Body of pancreas (tissue), 4 donors: Measurements from ENCODE around the gene SLC5A4. TPM values are rescaled to one million over a fixed set of nuclear protein-coding genes. Genes with fewer than 3 reads are reported as not detected.
"Not testable (repeated sequence)": the region's sequence is repeated elsewhere in the genome, so short reads cannot be mapped to it uniquely, and the experiment has no call there.

Source experiments
- ATAC-seq: fragments of 150-250 bp; one replicate; pipeline ENCODE4 v1.9.1; 2016
- DNase-seq, 4 donors: peaks; one replicate each; pipeline ENCODE4 v3.0.0-alpha.2; 2019
- H3K27ac ChIP-seq, 4 donors: fragments of 200-600 bp; sonication (generic); 1 replicate in 3 of 4; 2 replicates in 1 of 4; pipeline versions ENCODE4 v1.5.1 to v1.6.1; 2016 to 2019; ENCODE audit warnings: mild to moderate bottlenecking in 1 of 4, mixed read lengths in 1 of 4, moderate library complexity in 1 of 4
- H3K27me3 ChIP-seq, 2 donors: fragments of 200-600 bp; sonication (generic); one replicate each; pipeline ENCODE4 v1.6.0; 2016; ENCODE audit warnings: mild to moderate bottlenecking in 1 of 2
- H3K36me3 ChIP-seq, 2 donors: fragments of 200-600 bp; sonication (generic); replicated peaks in 1 of 2; 2 replicates each; pipeline ENCODE4 v1.5.1; 2016; ENCODE audit warnings: low read depth in 2 of 2; ENCODE audit not compliant: insufficient read depth in 1 of 2
- H3K4me1 ChIP-seq: fragments of 200-600 bp; sonication (generic); one replicate; pipeline ENCODE4 v1.6.0; 2016
- H3K4me3 ChIP-seq, 2 donors: fragments of 200-600 bp; sonication (generic); 1 replicate in 1 of 2; 2 replicates in 1 of 2; pipeline ENCODE4 v1.5.1; 2016 to 2019
- H3K9me3 ChIP-seq, 3 donors: fragments of 200-600 bp; sonication (generic); 1 replicate in 2 of 3; 2 replicates in 1 of 3; pipeline ENCODE4 v1.5.1; 2016
- CTCF ChIP-seq, 7 experiments: fragments of 450-650 bp in 4 of 7; fragments of 200-600 bp in 3 of 7; sonication (generic) in 3 of 7; IDR thresholded peaks; one replicate each; pipeline ENCODE4 v1.5.1; 2016 to 2019; ENCODE audit warnings: antibody characterized with exemption in 7 of 7
- POLR2A ChIP-seq, 3 donors: fragments of 450-650 bp; IDR thresholded peaks; one replicate each; pipeline ENCODE4 v1.6.1; 2016; ENCODE audit warnings: antibody characterized with exemption in 3 of 3, mild to moderate bottlenecking in 2 of 3
- WGBS, 2 donors: methylation state at CpG; one replicate each; pipeline ENCODE4 v1.1.5; 2017; 5-methylcytosine and 5-hydroxymethylcytosine counted together
- intact Hi-C: fragments of 100-400 bp; cut with DNase I; formaldehyde crosslinking; loops from one replicate; pipeline ENCODE4 v1.15.1; 2023
- total RNA-seq, 2 donors: library from RNA; depleted of rRNA; stranded (reverse); fragments of >200 nt; gene quantifications; one replicate each; pipeline ENCODE4 v1.1.0, GENCODE V29; 2016

The SLC5A4 gene
- total RNA-seq, result under 1 TPM; 0.26 to 0.33 TPM

- 53 to 59% methylated on average over 5 of the region's 5 CpGs for WGBS, 2 donors
Observed at GRCh38 chr22:32255217-32255616, at the start of gene SLC5A4. SLC5A4 (minus strand) TSS chr22:32255347; CDS start chr22:32255329, 18 bp downstream.

GRCh38 chr22:32293921-32294320 is 38.8 kb upstream of the SLC5A4 start:
- H3K4me3 ChIP-seq, H3K9me3 ChIP-seq, ATAC-seq, H3K27me3 ChIP-seq, H3K36me3 ChIP-seq, DNase-seq, H3K27ac ChIP-seq, H3K4me1 ChIP-seq, intact Hi-C loops: not testable (repeated sequence)

More at GRCh38 chr22:32255217-32255616, at the start of gene SLC5A4:
- intact Hi-C loops, result no loop called here
- ATAC-seq (no peak), DNase-seq (no peak)
- no peak for TF ChIP-seq CTCF (IDR thresholded peaks at IDR 0.05)
- TF ChIP-seq POLR2A (IDR thresholded peaks at IDR 0.05), result no peak
- no peak within 1 kb of the TSS for H3K4me3 ChIP-seq
- no peaks in the 10 kb centered on the region for H3K4me1 ChIP-seq
- no peak within 1 kb of the TSS for H3K27ac ChIP-seq
- no peaks in the 10 kb centered on the region for H3K36me3 ChIP-seq
- H3K9me3 ChIP-seq, result no peaks in the 10 kb centered on the region
- no peaks in the 10 kb centered on the region for H3K27me3 ChIP-seq

GRCh38 chr22:32286290-32286840 is 31.2 kb upstream of the SLC5A4 start:
- Histone ChIP-seq H3K27me3 (no peaks in the 10 kb centered on the region), H3K27ac (no peak overlapping the region), H3K4me1 (no peaks in the 10 kb centered on the region), H3K4me3 (no peak overlapping the region), H3K9me3 (no peaks in the 10 kb centered on the region), H3K36me3 (no peaks in the 10 kb centered on the region)
- DNase-seq (no peak), ATAC-seq (no peak)
- intact Hi-C loops, result loop anchor here (10.0 kb wide), 1 partner anchor 58 kb away; no protein-coding TSS in a partner anchor
- TF ChIP-seq POLR2A (IDR thresholded peaks at IDR 0.05), result no peak
- no peak for TF ChIP-seq CTCF (IDR thresholded peaks at IDR 0.05)
- 63 to 68% methylated on average over 3 of the region's 3 CpGs for WGBS, 2 donors

- ATAC-seq (no peak), DNase-seq (no peak)
- H3K4me3 ChIP-seq, result no peak overlapping the region
- no peaks in the 10 kb centered on the region for H3K4me1 ChIP-seq
- intact Hi-C loops, result loop anchor here (10.0 kb wide), 1 partner anchor 64 kb away; no protein-coding TSS in a partner anchor
- TF ChIP-seq CTCF (IDR thresholded peaks at IDR 0.05) (no peak), POLR2A (IDR thresholded peaks at IDR 0.05) (no peak)
- 16 to 35% methylated on average over 8 to 11 of the region's 11 CpGs for WGBS, 2 donors
- no peaks in the 10 kb centered on the region for H3K36me3 ChIP-seq
- no peak overlapping the region for H3K27ac ChIP-seq
- no peaks in the 10 kb centered on the region for H3K27me3 ChIP-seq
- no peaks in the 10 kb centered on the region for H3K9me3 ChIP-seq
Observed at GRCh38 chr22:32281072-32281471, 25.9 kb upstream of the SLC5A4 start.

GRCh38 chr22:32275353-32275752 is 20.2 kb upstream of the SLC5A4 start:
- H3K27ac ChIP-seq, H3K9me3 ChIP-seq, H3K27me3 ChIP-seq, DNase-seq, intact Hi-C loops, H3K36me3 ChIP-seq, ATAC-seq, H3K4me1 ChIP-seq, H3K4me3 ChIP-seq: not testable (repeated sequence)
- 85 to 87% methylated on average over 4 of the region's 4 CpGs for WGBS, 2 donors

GRCh38 chr22:32271389-32271788 is 16.2 kb upstream of the SLC5A4 start:
- Histone ChIP-seq H3K4me1 (no peaks in the 10 kb centered on the region), H3K36me3 (no peaks in the 10 kb centered on the region), H3K9me3 (no peaks in the 10 kb centered on the region), H3K4me3 (no peak overlapping the region), H3K27me3 (no peaks in the 10 kb centered on the region), H3K27ac (no peak overlapping the region)
- WGBS, 2 donors, result 68 to 72% methylated on average over 16 to 18 of the region's 18 CpGs
- TF ChIP-seq POLR2A (IDR thresholded peaks at IDR 0.05), result no peak
- no peak for TF ChIP-seq CTCF (IDR thresholded peaks at IDR 0.05)
- intact Hi-C loops, result no loop called here
- DNase-seq (no peak), ATAC-seq (no peak)
